HG03045 (cell line): ENCODE data around the gene LOXHD1.

Source experiments
- ATAC-seq: cut with Tn5 transposase; IDR thresholded peaks from one replicate; pipeline ENCODE4 v1.9.1; 2021; ENCODE audit warnings: mild to moderate bottlenecking, moderate library complexity; ENCODE audit not compliant: unreplicated experiment

LOXHD1 gene

GRCh38 chr18:46554406-46555080, 102.5 kb downstream of the LOXHD1 start:
- no peak for ATAC-seq

GRCh38 chr18:46550609-46551008, 106.4 kb downstream of the LOXHD1 start:
- no peak for ATAC-seq

- no peak for ATAC-seq
Measured at GRCh38 chr18:46547520-46547919, 109.5 kb downstream of the LOXHD1 start.

- no peak for ATAC-seq
Measured at GRCh38 chr18:46546111-46546640, 110.8 kb downstream of the LOXHD1 start.

- no peak for ATAC-seq
Measured at GRCh38 chr18:46542545-46542944, 114.5 kb downstream of the LOXHD1 start.

GRCh38 chr18:46541626-46542189, 115.3 kb downstream of the LOXHD1 start:
- no peak for ATAC-seq

GRCh38 chr18:46538376-46538775, 118.6 kb downstream of the LOXHD1 start:
- ATAC-seq = no peak

- ATAC-seq = no peak
Measured at GRCh38 chr18:46536215-46536874, 120.7 kb downstream of the LOXHD1 start.

GRCh38 chr18:46531482-46531881, 125.5 kb downstream of the LOXHD1 start:
- ATAC-seq = no peak

- ATAC-seq = no peak
Measured at GRCh38 chr18:46528037-46528436, 129.0 kb downstream of the LOXHD1 start.

GRCh38 chr18:46519870-46520269, 137.2 kb downstream of the LOXHD1 start:
- no peak for ATAC-seq

GRCh38 chr18:46518438-46518837, 138.6 kb downstream of the LOXHD1 start:
- no peak for ATAC-seq

GRCh38 chr18:46516555-46516954, 140.5 kb downstream of the LOXHD1 start:
- ATAC-seq = no peak

GRCh38 chr18:46510386-46510785, 146.6 kb downstream of the LOXHD1 start:
- no peak for ATAC-seq

- ATAC-seq = no peak
Measured at GRCh38 chr18:46509530-46509929, 147.5 kb downstream of the LOXHD1 start.

GRCh38 chr18:46506974-46507586, 149.9 kb downstream of the LOXHD1 start:
- ATAC-seq = no peak

GRCh38 chr18:46502444-46502843, 154.6 kb downstream of the LOXHD1 start:
- ATAC-seq = no peak

GRCh38 chr18:46497129-46497528, 159.9 kb downstream of the LOXHD1 start:
- no peak for ATAC-seq

- no peak for ATAC-seq
Measured at GRCh38 chr18:46488471-46489213, 168.4 kb downstream of the LOXHD1 start.

GRCh38 chr18:46485675-46486194, 171.3 kb downstream of the LOXHD1 start:
- no peak for ATAC-seq

- ATAC-seq = no peak
Measured at GRCh38 chr18:46484971-46485370, 172.0 kb downstream of the LOXHD1 start.
